ENCODE measurements around the gene C2CD2L. TPM values are rescaled to one million over a fixed set of nuclear protein-coding genes. Genes with fewer than 3 reads are reported as not detected.
A peak's percentile ranks its signal among the peaks of the same experiment; 100 is the strongest.

C2CD2L gene
- total RNA-seq, 2 donors from 2014 or later, result 2.4 to 3.1 TPM

- peak; percentile 80 for DNase-seq
- Histone ChIP-seq H3K4me3 (ENCODE audit: low read length) (peak within 1 kb of the TSS; percentile 76), H3K9me3 (ENCODE audit: control insufficient read depth, low read length) (no peaks in the 10 kb centered on the region), H3K4me1 (ENCODE audit: control insufficient read depth, insufficient read depth, low read length) (peaks cover 10% of the 10 kb centered on the region), H3K27me3 (ENCODE audit: control insufficient read depth, insufficient read depth, low read length, poor library complexity, severe bottlenecking) (peaks cover 45% of the 10 kb centered on the region), H3K27ac (ENCODE audit: low read depth, low read length) (no peak within 1 kb of the TSS), H3K9ac (ENCODE audit: extremely low read depth, low read length, poor library complexity, severe bottlenecking) (no peak within 1 kb of the TSS), H3K36me3 (ENCODE audit: control insufficient read depth, insufficient read depth, low read length) (no peaks in the 10 kb centered on the region)
- Mint-ChIP-seq H3K27ac (no peak within 1 kb of the TSS), H3K27me3 (ENCODE audit: insufficient read depth) (peaks cover 60% of the 10 kb centered on the region), H3K36me3 (ENCODE audit: low read depth) (no peaks in the 10 kb centered on the region), H3K4me3 (peak within 1 kb of the TSS; percentile 61), H3K4me1 (peaks cover 15% of the 10 kb centered on the region), H3K9me3 (no peaks in the 10 kb centered on the region)
- no peak for TF ChIP-seq CTCF (conservative IDR thresholded peaks at IDR 0.05)
- 0 to 1% methylated on average over 16 to 73 of the region's 73 CpGs for WGBS, 2 experiments (ENCODE audit: insufficient coverage in 1 of 2, insufficient read length in 1 of 2)
These were observed 42.1 kb downstream of the C2CD2L start, which contains the start of gene ABCG4 for GRCh38 chr11:119149018-119149785. TSS of gene ABCG4 (plus strand) at chr11:119149052. CDS start at chr11:119149966, 914 bp downstream.

- H3K36me3 ChIP-seq (ENCODE audit: control insufficient read depth, insufficient read depth, low read length), result no peaks in the 10 kb centered on the region
- Mint-ChIP-seq H3K9me3 (no peaks in the 10 kb centered on the region), H3K4me3 (peak overlapping the region; percentile 61), H3K36me3 (ENCODE audit: low read depth) (no peaks in the 10 kb centered on the region), H3K4me1 (peaks cover 15% of the 10 kb centered on the region), H3K27ac (no peak overlapping the region), H3K27me3 (ENCODE audit: insufficient read depth) (peaks cover 64% of the 10 kb centered on the region)
- TF ChIP-seq CTCF (conservative IDR thresholded peaks at IDR 0.05), result no peak
- 5 to 12% methylated on average over 20 to 33 of the region's 33 CpGs for WGBS, 2 experiments (ENCODE audit: insufficient coverage in 1 of 2, insufficient read length in 1 of 2)
- H3K4me3 ChIP-seq (ENCODE audit: low read length), result peak overlapping the region; percentile 76
- no peaks in the 10 kb centered on the region for H3K9me3 ChIP-seq (ENCODE audit: control insufficient read depth, low read length)
- peaks cover 45% of the 10 kb centered on the region for H3K27me3 ChIP-seq (ENCODE audit: control insufficient read depth, insufficient read depth, low read length, poor library complexity, severe bottlenecking)
- peaks cover 10% of the 10 kb centered on the region for H3K4me1 ChIP-seq (ENCODE audit: control insufficient read depth, insufficient read depth, low read length)
- no peak for DNase-seq
- H3K9ac ChIP-seq (ENCODE audit: extremely low read depth, low read length, poor library complexity, severe bottlenecking), result no peak overlapping the region
- H3K27ac ChIP-seq (ENCODE audit: low read depth, low read length), result no peak overlapping the region
These were observed 42.7 kb downstream of the C2CD2L start for GRCh38 chr11:119149786-119150275.

- H3K27ac ChIP-seq (ENCODE audit: low read depth, low read length), result no peak overlapping the region
- DNase-seq, result no peak
- H3K36me3 ChIP-seq (ENCODE audit: control insufficient read depth, insufficient read depth, low read length), result no peaks in the 10 kb centered on the region
- H3K4me1 Mint-ChIP-seq, result peaks cover 9% of the 10 kb centered on the region
- H3K4me3 ChIP-seq (ENCODE audit: low read length), result no peak overlapping the region
- H3K4me3 Mint-ChIP-seq, result no peak overlapping the region
- H3K27ac Mint-ChIP-seq, result no peak overlapping the region
- no peak for TF ChIP-seq CTCF (conservative IDR thresholded peaks at IDR 0.05)
- H3K9ac ChIP-seq (ENCODE audit: extremely low read depth, low read length, poor library complexity, severe bottlenecking), result no peak overlapping the region
- no peaks in the 10 kb centered on the region for H3K9me3 ChIP-seq (ENCODE audit: control insufficient read depth, low read length)
- H3K4me1 ChIP-seq (ENCODE audit: control insufficient read depth, insufficient read depth, low read length), result peaks cover 10% of the 10 kb centered on the region
- no peaks in the 10 kb centered on the region for H3K36me3 Mint-ChIP-seq (ENCODE audit: low read depth)
- 84 to 88% methylated on average over 6 to 9 of the region's 9 CpGs for WGBS, 2 experiments (ENCODE audit: insufficient coverage in 1 of 2, insufficient read length in 1 of 2)
- peaks cover 45% of the 10 kb centered on the region for H3K27me3 ChIP-seq (ENCODE audit: control insufficient read depth, insufficient read depth, low read length, poor library complexity, severe bottlenecking)
- no peaks in the 10 kb centered on the region for H3K9me3 Mint-ChIP-seq
- H3K27me3 Mint-ChIP-seq (ENCODE audit: insufficient read depth), result peaks cover 65% of the 10 kb centered on the region
These were observed 44.9 kb downstream of the C2CD2L start for GRCh38 chr11:119152043-119152442.

Measured in endodermal cell (in vitro differentiated cells).